ENCODE measurements around the gene TRIM33. TPM values are rescaled to one million over a fixed set of nuclear protein-coding genes. Genes with fewer than 3 reads are reported as not detected.
A peak's percentile ranks its signal among the peaks of the same experiment; 100 is the strongest.

TRIM33 gene
- total RNA-seq, 6 donors from 2014 or later, result 27.9 to 92.2 (median 40.6) TPM

DNA sequence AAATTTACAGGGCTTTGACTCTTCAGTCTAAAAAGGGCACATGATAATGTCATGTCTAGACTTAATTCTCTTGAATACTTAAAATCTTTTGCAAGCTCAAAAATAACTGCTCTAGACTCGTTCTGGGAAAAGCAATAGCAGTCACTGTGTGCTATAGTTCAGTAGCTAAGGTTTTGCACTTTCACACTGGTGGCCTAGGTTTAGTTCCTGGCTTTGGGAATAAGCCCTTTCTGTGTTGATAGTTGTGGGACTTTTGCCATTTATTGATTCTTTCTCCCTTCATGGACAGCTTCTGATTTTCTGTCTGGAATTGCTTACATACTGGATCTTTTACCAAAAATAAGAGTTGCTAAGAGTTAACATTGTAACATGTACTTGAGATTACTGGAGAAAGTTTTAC lies 151.2 kb downstream of the TRIM33 start:
- no peak for ATAC-seq (ENCODE audit: low FRiP score in 2 of 2)
- H3K4me1 ChIP-seq, result no peaks in the 10 kb centered on the region
- WGBS, 2 donors, result 44 to 46% methylated on average over 1 of the region's 1 CpG
- no peaks in the 10 kb centered on the region for H3K36me3 ChIP-seq
- peaks cover 9 to 33% (median 28%) of the 10 kb centered on the region in 4 donors for H3K9me3 ChIP-seq
- H3K27ac ChIP-seq, result no peak overlapping the region
- no peak for TF ChIP-seq EP300 (IDR thresholded peaks at IDR 0.05)
- no peak for TF ChIP-seq POLR2AphosphoS5 (IDR thresholded peaks at IDR 0.05)
- TF ChIP-seq, protein P1, sequence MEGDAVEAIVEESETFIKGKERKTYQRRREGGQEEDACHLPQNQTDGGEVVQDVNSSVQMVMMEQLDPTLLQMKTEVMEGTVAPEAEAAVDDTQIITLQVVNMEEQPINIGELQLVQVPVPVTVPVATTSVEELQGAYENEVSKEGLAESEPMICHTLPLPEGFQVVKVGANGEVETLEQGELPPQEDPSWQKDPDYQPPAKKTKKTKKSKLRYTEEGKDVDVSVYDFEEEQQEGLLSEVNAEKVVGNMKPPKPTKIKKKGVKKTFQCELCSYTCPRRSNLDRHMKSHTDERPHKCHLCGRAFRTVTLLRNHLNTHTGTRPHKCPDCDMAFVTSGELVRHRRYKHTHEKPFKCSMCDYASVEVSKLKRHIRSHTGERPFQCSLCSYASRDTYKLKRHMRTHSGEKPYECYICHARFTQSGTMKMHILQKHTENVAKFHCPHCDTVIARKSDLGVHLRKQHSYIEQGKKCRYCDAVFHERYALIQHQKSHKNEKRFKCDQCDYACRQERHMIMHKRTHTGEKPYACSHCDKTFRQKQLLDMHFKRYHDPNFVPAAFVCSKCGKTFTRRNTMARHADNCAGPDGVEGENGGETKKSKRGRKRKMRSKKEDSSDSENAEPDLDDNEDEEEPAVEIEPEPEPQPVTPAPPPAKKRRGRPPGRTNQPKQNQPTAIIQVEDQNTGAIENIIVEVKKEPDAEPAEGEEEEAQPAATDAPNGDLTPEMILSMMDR (IDR thresholded peaks at IDR 0.05), result no peak
- no peak for TF ChIP-seq POLR2A (IDR thresholded peaks at IDR 0.05)
- DNase-seq, result no peak
- H3K4me3 ChIP-seq, result no peak overlapping the region
- no peaks in the 10 kb centered on the region for H3K27me3 ChIP-seq

DNA sequence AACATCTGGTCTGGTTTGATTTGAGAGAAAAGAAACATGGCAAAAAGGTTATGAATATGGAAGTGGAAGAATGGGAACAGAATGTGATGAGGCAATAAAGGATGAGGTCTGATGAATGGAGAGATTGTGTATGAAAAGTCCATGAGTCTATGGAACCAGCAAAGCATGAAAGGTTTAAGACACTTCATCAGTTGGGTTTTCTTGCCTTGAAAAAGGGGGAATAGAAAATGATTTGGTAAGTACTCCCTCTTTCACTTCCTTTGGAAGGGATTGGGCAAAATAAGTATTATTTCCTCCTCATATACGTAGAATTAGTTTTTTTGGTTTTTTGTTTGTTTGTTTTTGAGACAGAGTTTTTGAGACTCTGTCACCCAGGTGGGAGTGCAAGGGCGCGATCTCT lies 155.8 kb downstream of the TRIM33 start:
- Histone ChIP-seq H3K4me3 (no peak overlapping the region), H3K4me1 (peaks cover 0 to 10% (median 8%) of the 10 kb centered on the region in 4 donors), H3K9me3 (no peaks in the 10 kb centered on the region), H3K27ac (no peak overlapping the region), H3K27me3 (no peaks in the 10 kb centered on the region), H3K36me3 (no peaks in the 10 kb centered on the region)
- no peak for DNase-seq
- TF ChIP-seq POLR2AphosphoS5 (IDR thresholded peaks at IDR 0.05) (no peak), POLR2A (IDR thresholded peaks at IDR 0.05) (no peak), EP300 (IDR thresholded peaks at IDR 0.05) (no peak)
- TF ChIP-seq, protein P1 (IDR thresholded peaks at IDR 0.05), result no peak
- no peak for ATAC-seq (ENCODE audit: low FRiP score in 2 of 2)
- 90 to 92% methylated on average over 3 of the region's 3 CpGs for WGBS, 2 donors

DNA sequence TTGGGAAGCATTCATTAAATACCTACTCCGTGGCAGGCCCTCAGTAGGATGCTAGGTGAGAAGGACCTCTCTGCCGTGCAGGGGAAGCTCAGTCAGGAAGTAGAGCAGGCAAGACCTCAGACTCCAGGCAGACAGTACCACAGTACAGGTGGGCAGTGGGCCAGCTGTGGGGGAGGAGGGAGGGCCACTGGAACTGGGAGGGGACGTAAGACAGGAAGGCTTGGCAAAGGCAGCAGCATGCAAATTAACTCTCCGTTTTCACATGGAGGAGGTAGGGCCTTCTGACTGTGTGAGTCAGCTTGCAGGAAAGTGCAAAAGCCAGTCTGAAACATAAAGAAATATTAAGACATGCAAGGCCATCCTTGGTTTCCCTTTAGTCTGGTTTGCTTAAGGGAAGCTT lies 157.7 kb downstream of the TRIM33 start:
- 9 to 20% methylated on average over 4 of the region's 4 CpGs for WGBS, 2 donors
- Histone ChIP-seq H3K4me1 (peaks cover 0 to 10% (median 8%) of the 10 kb centered on the region in 4 donors), H3K27ac (peak overlapping the region in 1 of 4 donors; percentile 0), H3K4me3 (no peak overlapping the region), H3K9me3 (no peaks in the 10 kb centered on the region), H3K36me3 (no peaks in the 10 kb centered on the region), H3K27me3 (no peaks in the 10 kb centered on the region)
- TF ChIP-seq EP300 (IDR thresholded peaks at IDR 0.05), result no peak
- no peak for TF ChIP-seq POLR2A (IDR thresholded peaks at IDR 0.05)
- TF ChIP-seq, protein P1 (IDR thresholded peaks at IDR 0.05), result no peak
- TF ChIP-seq POLR2AphosphoS5 (IDR thresholded peaks at IDR 0.05), result no peak
- ATAC-seq (ENCODE audit: low FRiP score in 2 of 2), result peak in 1 of 2 donors; percentile 73
- peak; percentile 34 to 40 for DNase-seq

DNA sequence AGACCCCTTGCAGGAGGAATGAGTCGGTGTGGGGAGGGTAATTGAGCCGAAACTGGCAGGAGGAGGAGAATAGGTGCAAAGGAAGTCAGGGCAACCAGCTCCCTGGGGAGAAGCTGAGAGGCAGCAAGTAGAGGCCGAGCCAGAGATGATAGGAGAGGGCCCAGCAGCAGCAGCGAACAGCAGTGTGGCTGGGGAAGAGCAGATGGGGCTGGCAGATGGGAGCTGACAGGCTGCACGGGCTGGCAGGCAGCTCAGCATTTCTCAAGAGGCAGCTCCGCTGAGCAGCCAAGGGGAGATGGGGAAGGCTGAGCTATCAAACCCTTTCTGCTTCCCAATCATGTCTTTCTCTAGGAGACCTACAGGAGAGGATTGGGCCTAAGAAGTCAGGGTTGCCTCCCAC lies 158.2 kb downstream of the TRIM33 start:
- Histone ChIP-seq H3K4me3 (no peak overlapping the region), H3K4me1 (peaks cover 0 to 10% (median 8%) of the 10 kb centered on the region in 4 donors), H3K27ac (peak overlapping the region in 1 of 4 donors; percentile 0), H3K9me3 (no peaks in the 10 kb centered on the region), H3K27me3 (no peaks in the 10 kb centered on the region), H3K36me3 (no peaks in the 10 kb centered on the region)
- DNase-seq, result peak in 1 of 2 donors; percentile 45
- 74 to 76% methylated on average over 6 of the region's 6 CpGs for WGBS, 2 donors
- TF ChIP-seq POLR2AphosphoS5 (IDR thresholded peaks at IDR 0.05) (no peak), EP300 (IDR thresholded peaks at IDR 0.05) (no peak), POLR2A (IDR thresholded peaks at IDR 0.05) (no peak)
- TF ChIP-seq, protein P1 (IDR thresholded peaks at IDR 0.05), result no peak
- ATAC-seq (ENCODE audit: low FRiP score in 2 of 2), result peak; percentile 23 to 45

DNA sequence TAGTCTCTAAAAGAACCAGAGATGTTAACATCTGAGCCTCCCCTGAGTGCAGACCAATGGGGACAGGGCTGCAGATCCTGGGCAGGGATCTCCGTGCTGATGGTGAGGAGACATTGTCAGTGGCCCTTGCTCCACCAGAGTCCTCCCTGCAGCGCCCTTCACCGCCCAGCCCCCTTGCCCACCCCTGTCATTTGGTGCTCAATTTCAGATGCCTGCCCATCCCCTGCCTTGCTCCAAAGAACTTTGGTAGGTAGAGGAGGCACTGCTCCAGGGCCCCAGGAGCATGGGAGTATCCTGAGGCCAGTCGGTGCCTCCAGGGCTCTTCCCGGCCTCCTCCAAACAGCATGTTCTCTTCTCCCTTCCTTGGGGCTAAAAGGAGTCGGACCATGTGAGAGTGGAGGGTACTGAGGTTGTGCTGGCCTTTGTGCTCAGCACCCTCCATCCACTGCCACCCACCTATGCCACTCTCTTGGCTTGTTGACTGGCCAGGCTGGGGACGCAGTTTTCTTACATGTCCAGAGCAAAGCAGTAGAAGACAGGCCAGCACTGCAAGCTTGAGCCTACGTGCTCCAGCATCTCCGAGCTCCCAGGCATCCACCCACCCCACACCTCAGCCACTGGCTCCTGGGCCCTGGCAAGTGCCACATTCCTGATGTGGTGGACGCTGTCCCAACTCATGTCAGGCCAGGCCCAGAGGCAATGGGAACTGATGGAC lies 160.1 kb downstream of the TRIM33 start:
- Histone ChIP-seq H3K27me3 (no peaks in the 10 kb centered on the region), H3K4me3 (no peak overlapping the region), H3K27ac (no peak overlapping the region), H3K36me3 (no peaks in the 10 kb centered on the region), H3K4me1 (peaks cover 9 to 19% (median 11%) of the 10 kb centered on the region in 4 donors), H3K9me3 (no peaks in the 10 kb centered on the region)
- no peak for ATAC-seq (ENCODE audit: low FRiP score in 2 of 2)
- no peak for TF ChIP-seq EP300 (IDR thresholded peaks at IDR 0.05)
- TF ChIP-seq, protein P1 (IDR thresholded peaks at IDR 0.05), result no peak
- no peak for TF ChIP-seq POLR2AphosphoS5 (IDR thresholded peaks at IDR 0.05)
- no peak for TF ChIP-seq POLR2A (IDR thresholded peaks at IDR 0.05)
- 91 to 98% methylated on average over 6 to 10 of the region's 10 CpGs for whole genome bisulfite sequencing, 2 donors
- DNase-seq, result peak in 1 of 2 donors; percentile 27
